K562 (cell line): Measurements from ENCODE around the gene SMAD3. TPM values are rescaled to one million over a fixed set of nuclear protein-coding genes. Genes with fewer than 3 reads are reported as not detected.

ENCODE experiments used
- ATAC-seq: fragments of 200-7000 bp; cut with Tn5 transposase; 3 replicates; pipeline ENCODE4 v1.9.1; 2020; ENCODE audit warnings: moderate library complexity
- BruUV-seq: library from RNA; stranded (reverse); fragments of 400-500 nt; replicated peaks from 2 replicates; lab custom pipeline; 2021; lab: Mats Ljungman, UMichigan
- CTCF ChIA-PET: fragments of 300-600 bp; formaldehyde crosslinking; extraction: SDS; loops from one replicate; lab custom pipeline; 2021; ENCODE audit warnings: low intra/inter-chr PET ratio; lab: Yijun Ruan, JAX
- POLR2A ChIA-PET: fragments of 300-600, 350-650 bp; sonication (Branson Sonifier 250); formaldehyde crosslinking; extraction: SDS; loops from one replicate; lab custom pipeline; 2021; ENCODE audit warnings: antibody characterized with exemption, inconsistent platforms; lab: Yijun Ruan, JAX
- DNase-seq, 4 experiments: peaks; one replicate each; pipeline versions ENCODE4 v3.0.0 to v3.0.0-alpha.2; 2011 to 2018; ENCODE audit warnings: low spot score in 3 of 4, mixed read lengths in 3 of 4; ENCODE audit errors: extremely low read depth in 1 of 4
- FAIRE-seq: peaks from 2 replicates; lab custom pipeline; 2011; peaks lifted over from hg19 to GRCh38; lab: Jason Lieb, UNC
- H2AFZ ChIP-seq: 2 replicates; pipeline ENCODE4 v1.6.0; 2011; ENCODE audit warnings: low read depth, low read length, control low read depth, inconsistent platforms
- H3K27ac ChIP-seq: fragments of 200-600 bp; 3 replicates; pipeline ENCODE4 v1.8.0; 2011; ENCODE audit warnings: low read depth, mild to moderate bottlenecking, control low read depth, inconsistent platforms, low read length, moderate library complexity, mixed read lengths; ENCODE audit errors: extremely low read depth
- H3K27me3 ChIP-seq, 2 experiments: fragments of 300-600 bp in 1 of 2; 2 replicates in 1 of 2; 3 replicates in 1 of 2; pipeline versions ENCODE4 v1.6.0 to v1.8.0; 2011; ENCODE audit warnings: inconsistent platforms in 2 of 2, low read length in 2 of 2, mild to moderate bottlenecking in 1 of 2, mixed read lengths in 1 of 2, moderate library complexity in 1 of 2; ENCODE audit not compliant: control insufficient read depth in 2 of 2, insufficient read depth in 2 of 2
- H3K36me3 ChIP-seq: fragments of 300-600 bp; 3 replicates; pipeline ENCODE4 v1.8.0; 2011; ENCODE audit warnings: mild to moderate bottlenecking, low read length, inconsistent platforms; ENCODE audit not compliant: control insufficient read depth, insufficient read depth
- H3K4me1 ChIP-seq, 2 experiments: fragments of 200-600 bp in 1 of 2; replicated peaks in 1 of 2; 2 replicates in 1 of 2; 3 replicates in 1 of 2; pipeline versions ENCODE4 v1.5.1 to v1.8.0; 2011; ENCODE audit warnings: inconsistent platforms in 2 of 2, low read length in 2 of 2, mild to moderate bottlenecking in 1 of 2, mixed read lengths in 1 of 2, moderate library complexity in 1 of 2; ENCODE audit not compliant: control insufficient read depth in 2 of 2, insufficient read depth in 2 of 2
- H3K4me2 ChIP-seq: 2 replicates; pipeline ENCODE4 v1.6.1; 2011; ENCODE audit warnings: low read length, control low read depth, inconsistent platforms, mixed read lengths; ENCODE audit not compliant: insufficient read depth
- H3K4me3 ChIP-seq: fragments of 200-600 bp; sonication (generic), shearing (Covaris generic); 2 replicates; pipeline ENCODE4 v1.5.1; 2016; ENCODE audit warnings: control low read depth, inconsistent platforms
- H3K79me2 ChIP-seq: fragments of 200-600 bp; 3 replicates; pipeline ENCODE4 v1.8.0; 2011; ENCODE audit warnings: low read length, inconsistent platforms; ENCODE audit not compliant: control insufficient read depth, insufficient read depth
- H3K9ac ChIP-seq, 2 experiments: 2 replicates each; pipeline versions ENCODE4 v1.6.0 to v1.6.1; 2011; ENCODE audit warnings: low read depth in 2 of 2, low read length in 2 of 2, control low read depth in 1 of 2, inconsistent platforms in 1 of 2, mild to moderate bottlenecking in 1 of 2, mixed read lengths in 1 of 2; ENCODE audit not compliant: insufficient read depth in 1 of 2
- H3K9me1 ChIP-seq: one replicate; pipeline ENCODE4 v1.6.0; 2011; ENCODE audit warnings: inconsistent platforms, mild to moderate bottlenecking, low read length, moderate library complexity; ENCODE audit not compliant: control insufficient read depth, insufficient read depth
- H3K9me3 ChIP-seq: replicated peaks from 2 replicates; pipeline ENCODE4 v1.5.1; 2011; ENCODE audit warnings: low read depth, low read length, inconsistent platforms; ENCODE audit not compliant: control insufficient read depth, insufficient read depth
- H4K20me1 ChIP-seq: replicated peaks from 2 replicates; pipeline ENCODE4 v1.6.1; 2011; ENCODE audit warnings: low read length, inconsistent platforms, mixed read lengths; ENCODE audit not compliant: control insufficient read depth, insufficient read depth
- CEBPG ChIP-seq, 3 experiments: fragments of 200-800 bp in 1 of 3; sonication (Bioruptor generic) in 1 of 3; sonication (generic) in 1 of 3; formaldehyde crosslinking in 1 of 3; IDR thresholded peaks in 2 of 3; conservative IDR thresholded peaks in 1 of 3; 2 replicates each; pipeline versions ENCODE4 v1.6.1 to v1.8.0; 2016 to 2022; ENCODE audit warnings: missing compliant biosample characterization in 2 of 3, missing genetic modification characterization in 2 of 3, mild to moderate bottlenecking in 1 of 3, missing genetic modification reagents in 1 of 3
- MEIS2 ChIP-seq: fragments of 450-650 bp; IDR thresholded peaks from 2 replicates; pipeline ENCODE4 v1.6.1; 2014; ENCODE audit warnings: mild to moderate bottlenecking; ENCODE audit not compliant: partially characterized antibody
- NFXL1 ChIP-seq: fragments of 450-650 bp; formaldehyde crosslinking; IDR thresholded peaks from 2 replicates; pipeline ENCODE4 v1.4.0; 2021; ENCODE audit warnings: mild to moderate bottlenecking
- PTTG1 ChIP-seq: fragments of 450-650 bp; IDR thresholded peaks from 2 replicates; pipeline ENCODE4 v1.6.1; 2016; ENCODE audit warnings: low read depth, mild to moderate bottlenecking, missing genetic modification characterization, missing compliant biosample characterization
- ZNF354B ChIP-seq: fragments of 250-450 bp; sonication (Bioruptor Pico); IDR thresholded peaks from 2 replicates; pipeline ENCODE4 v1.4.0; 2020
- WGBS: fragments of 100-300 bp; shearing (Covaris generic); methylation state at CpG from one replicate; pipeline ENCODE4 v1.1.6; 2016; ENCODE audit warnings: low coverage, mixed read lengths; ENCODE audit not compliant: insufficient coverage; ENCODE audit errors: missing lambda C conversion rate; 5-methylcytosine and 5-hydroxymethylcytosine counted together
- in situ Hi-C: fragments of 300-500 bp; cut with MboI; formaldehyde crosslinking; loops from 4 replicates; pipeline ENCODE4 v1.15.0; 2018; ENCODE audit warnings: inconsistent platforms, mixed read lengths
- intact Hi-C: fragments of 100-400 bp; cut with micrococcal nuclease; formaldehyde crosslinking; loops from 2 replicates; pipeline ENCODE4 v1.14.2; 2022
- polyA plus RNA-seq, 8 experiments: library from polyadenylated mRNA; depleted of rRNA in 4 of 8; stranded (reverse) in 5 of 8; unstranded in 3 of 8; fragments of >200 nt; fragmentation: Nextera tagmentation in 2 of 8; fragmentation: Illumina TruSeq in 1 of 8; extraction: Ambion mirVana in 2 of 8; extraction: Trizol in 1 of 8; gene quantifications; 2 replicates each; pipeline versions ENCODE4 v1.2.1 to v1.2.3, GENCODE V29; 2011 to 2014; ENCODE audit warnings: inconsistent platforms in 1 of 8, missing spikeins in 1 of 8
- total RNA-seq, 7 experiments: library from RNA; depleted of rRNA in 6 of 7; stranded (reverse); fragments of >200 nt in 6 of 7; fragmentation: Illumina TruSeq in 2 of 7; extraction: Trizol in 2 of 7; gene quantifications; 2 replicates each; pipeline versions ENCODE4 v1.2.1 to v1.2.3, GENCODE V29; 2011 to 2021; ENCODE audit warnings: low replicate concordance in 1 of 7
- TF ChIP-seq, protein P1 (sequence below): fragments of 450-650 bp; IDR thresholded peaks from 2 replicates; pipeline ENCODE4 v1.6.1; 2016
- TF ChIP-seq, protein P2 (sequence below): fragments of 450-650 bp; IDR thresholded peaks from 2 replicates; pipeline ENCODE4 v1.6.1; 2017; ENCODE audit warnings: antibody characterized with exemption, mild to moderate bottlenecking

SMAD3 gene
- total and polyA plus RNA-seq, 9 of the 15 experiments (the other 6 are each of a cell fraction or from before 2014, with no cell fraction given), result 4.3 to 39.2 (median 11.1) TPM

DNA sequence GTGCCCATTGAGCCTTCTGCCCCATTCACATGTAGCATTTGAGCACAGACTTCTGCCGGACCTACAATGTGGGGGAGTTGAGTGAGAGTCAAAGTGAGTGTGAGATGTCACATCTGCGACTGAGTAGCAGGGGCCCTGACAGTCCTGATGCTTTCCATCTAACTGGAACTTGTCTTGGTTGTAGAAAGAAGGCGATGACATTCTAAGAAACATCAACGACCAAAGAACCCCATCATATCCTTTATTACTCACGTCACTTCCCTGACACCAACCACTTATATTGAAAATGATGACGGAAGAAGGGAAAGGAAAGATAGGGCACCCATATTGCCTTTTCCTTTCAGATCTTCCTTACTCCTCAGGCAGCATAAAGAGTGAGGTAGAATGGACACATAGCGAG, 30.5 kb downstream of the SMAD3 start:
- POLR2A ChIA-PET, result interaction anchor here (1.9 kb wide), 1 partner anchor 11 kb away, joined by 4 read pairs; no protein-coding TSS in a partner anchor

More for the DNA sequence above, 30.5 kb downstream of the SMAD3 start:
- peak overlapping the region; percentile 43; the same call in 1 of the 3 replicates for H3K27ac ChIP-seq
- H3K36me3 ChIP-seq, result peaks cover 49% of the 10 kb centered on the region; the same call in 2 of the 3 replicates
- WGBS, result 55% methylated on average over 7 of the region's 7 CpGs
- H3K9me3 ChIP-seq, result no peaks in the 10 kb centered on the region
- no peak overlapping the region for H3K9ac ChIP-seq
- peak; percentile 37 for FAIRE-seq
- H4K20me1 ChIP-seq, result peaks cover 3% of the 10 kb centered on the region; the same call in 1 of the 2 replicates
- in situ Hi-C loops (no loop called here), intact Hi-C loops (no loop called here)
- no peaks in the 10 kb centered on the region for H3K27me3 ChIP-seq
- H3K4me1 ChIP-seq, result peaks cover 42 to 59% of the 10 kb centered on the region in 2 experiments
- no peak for DNase-seq
- CTCF ChIA-PET, result no interaction called here
- TF ChIP-seq ZNF354B (CRISPR knock-in tag) (no peak), CEBPG (CRISPR knock-in tag; IDR thresholded peaks at IDR 0.05) (no peak), CEBPG (tag; conservative IDR thresholded peaks at IDR 0.05 in 1 of 2, IDR thresholded peaks at IDR 0.05 in 1 of 2) (peak in 1 of 2 experiments; percentile 25; a peak in 1 of 4 replicates), NFXL1 (CRISPR knock-in tag) (no peak), PTTG1 (no peak), MEIS2 (peak; percentile 26)
- TF ChIP-seq, protein P1, sequence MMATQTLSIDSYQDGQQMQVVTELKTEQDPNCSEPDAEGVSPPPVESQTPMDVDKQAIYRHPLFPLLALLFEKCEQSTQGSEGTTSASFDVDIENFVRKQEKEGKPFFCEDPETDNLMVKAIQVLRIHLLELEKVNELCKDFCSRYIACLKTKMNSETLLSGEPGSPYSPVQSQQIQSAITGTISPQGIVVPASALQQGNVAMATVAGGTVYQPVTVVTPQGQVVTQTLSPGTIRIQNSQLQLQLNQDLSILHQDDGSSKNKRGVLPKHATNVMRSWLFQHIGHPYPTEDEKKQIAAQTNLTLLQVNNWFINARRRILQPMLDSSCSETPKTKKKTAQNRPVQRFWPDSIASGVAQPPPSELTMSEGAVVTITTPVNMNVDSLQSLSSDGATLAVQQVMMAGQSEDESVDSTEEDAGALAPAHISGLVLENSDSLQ, result 0 out of 2 replicates have a peak, but pooled peaks have one; percentile 18
- TF ChIP-seq, protein P2, sequence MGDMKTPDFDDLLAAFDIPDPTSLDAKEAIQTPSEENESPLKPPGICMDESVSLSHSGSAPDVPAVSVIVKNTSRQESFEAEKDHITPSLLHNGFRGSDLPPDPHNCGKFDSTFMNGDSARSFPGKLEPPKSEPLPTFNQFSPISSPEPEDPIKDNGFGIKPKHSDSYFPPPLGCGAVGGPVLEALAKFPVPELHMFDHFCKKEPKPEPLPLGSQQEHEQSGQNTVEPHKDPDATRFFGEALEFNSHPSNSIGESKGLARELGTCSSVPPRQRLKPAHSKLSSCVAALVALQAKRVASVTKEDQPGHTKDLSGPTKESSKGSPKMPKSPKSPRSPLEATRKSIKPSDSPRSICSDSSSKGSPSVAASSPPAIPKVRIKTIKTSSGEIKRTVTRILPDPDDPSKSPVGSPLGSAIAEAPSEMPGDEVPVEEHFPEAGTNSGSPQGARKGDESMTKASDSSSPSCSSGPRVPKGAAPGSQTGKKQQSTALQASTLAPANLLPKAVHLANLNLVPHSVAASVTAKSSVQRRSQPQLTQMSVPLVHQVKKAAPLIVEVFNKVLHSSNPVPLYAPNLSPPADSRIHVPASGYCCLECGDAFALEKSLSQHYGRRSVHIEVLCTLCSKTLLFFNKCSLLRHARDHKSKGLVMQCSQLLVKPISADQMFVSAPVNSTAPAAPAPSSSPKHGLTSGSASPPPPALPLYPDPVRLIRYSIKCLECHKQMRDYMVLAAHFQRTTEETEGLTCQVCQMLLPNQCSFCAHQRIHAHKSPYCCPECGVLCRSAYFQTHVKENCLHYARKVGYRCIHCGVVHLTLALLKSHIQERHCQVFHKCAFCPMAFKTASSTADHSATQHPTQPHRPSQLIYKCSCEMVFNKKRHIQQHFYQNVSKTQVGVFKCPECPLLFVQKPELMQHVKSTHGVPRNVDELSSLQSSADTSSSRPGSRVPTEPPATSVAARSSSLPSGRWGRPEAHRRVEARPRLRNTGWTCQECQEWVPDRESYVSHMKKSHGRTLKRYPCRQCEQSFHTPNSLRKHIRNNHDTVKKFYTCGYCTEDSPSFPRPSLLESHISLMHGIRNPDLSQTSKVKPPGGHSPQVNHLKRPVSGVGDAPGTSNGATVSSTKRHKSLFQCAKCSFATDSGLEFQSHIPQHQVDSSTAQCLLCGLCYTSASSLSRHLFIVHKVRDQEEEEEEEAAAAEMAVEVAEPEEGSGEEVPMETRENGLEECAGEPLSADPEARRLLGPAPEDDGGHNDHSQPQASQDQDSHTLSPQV, result 0 out of 2 replicates have a peak, but pooled peaks have one; percentile 18
- ATAC-seq, result no peak
- H3K4me2 ChIP-seq, result no peak overlapping the region
- no peak overlapping the region for H3K4me3 ChIP-seq
- BruUV-seq, result no TSS peak
- peaks cover 87% of the 10 kb centered on the region for H3K79me2 ChIP-seq
- no peaks in the 10 kb centered on the region for H3K9me1 ChIP-seq
- H2AFZ ChIP-seq, result no peak overlapping the region
